NCI-H446 (cell line): Measurements from ENCODE around the gene FAAH.
"Not testable (repeated sequence)": the region's sequence is repeated elsewhere in the genome, so short reads cannot be mapped to it uniquely, and the experiment has no call there.

Experiments used
- DNase-seq, 2 experiments: peaks; one replicate each; lab custom pipeline; 2025; lab: John Stamatoyannopoulos, UW

The FAAH gene

DNA sequence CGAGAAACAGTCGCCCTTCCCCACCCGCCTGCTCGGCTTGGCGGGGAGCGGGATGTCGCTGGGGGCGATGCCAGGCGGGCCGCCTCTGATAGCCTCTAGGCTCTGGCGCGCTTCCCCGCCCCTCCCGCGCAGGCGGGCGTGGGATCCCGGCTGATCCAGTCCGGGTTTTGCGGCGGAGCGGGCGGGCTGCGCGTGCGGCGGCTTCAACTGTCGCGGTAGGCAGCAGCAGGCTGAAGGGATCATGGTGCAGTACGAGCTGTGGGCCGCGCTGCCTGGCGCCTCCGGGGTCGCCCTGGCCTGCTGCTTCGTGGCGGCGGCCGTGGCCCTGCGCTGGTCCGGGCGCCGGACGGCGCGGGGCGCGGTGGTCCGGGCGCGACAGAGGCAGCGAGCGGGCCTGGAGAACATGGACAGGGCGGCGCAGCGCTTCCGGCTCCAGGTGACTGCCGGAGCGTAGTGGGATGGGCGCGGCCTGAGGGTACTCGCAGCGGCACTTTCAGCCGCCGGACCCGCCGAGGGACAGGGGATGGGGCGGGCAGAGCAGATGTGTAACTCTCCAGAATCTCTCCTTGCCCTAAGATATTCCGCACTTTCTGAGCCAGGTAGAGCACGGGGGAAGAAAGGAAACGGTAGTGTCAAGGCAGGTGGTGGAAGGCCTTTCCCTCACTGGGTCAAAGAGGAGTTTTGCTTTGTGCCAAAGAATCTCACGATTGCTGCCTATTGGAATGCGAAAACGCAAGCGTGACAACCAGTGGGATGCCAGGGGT is at the start of gene FAAH:
Gene FAAH, plus strand, starts transcription at position 210 of the 764 bp plus-strand sequence. Its CDS starts 32 bp downstream, at position 242.
- no peak for DNase-seq

DNA sequence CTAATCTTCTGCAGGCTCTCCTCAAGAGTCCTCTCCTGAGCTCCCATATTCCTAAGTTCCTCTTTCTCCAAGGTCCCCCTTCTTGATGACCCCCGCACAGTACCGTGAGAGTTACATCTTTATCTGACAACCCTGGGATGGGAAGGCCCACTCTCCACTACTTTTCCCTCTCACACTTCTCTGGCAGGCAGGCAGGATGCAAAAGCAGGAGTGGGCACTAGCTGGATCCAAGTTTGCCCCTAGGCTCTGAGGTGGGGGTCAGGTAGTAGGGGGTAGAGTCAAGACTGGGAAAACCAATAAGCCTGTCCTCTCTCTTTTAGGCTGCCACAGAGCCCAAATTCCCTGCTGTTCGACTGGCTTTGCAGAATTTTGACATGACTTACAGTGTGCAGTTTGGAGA is 49.6 kb upstream of the FAAH start:
- DNase-seq = no peak

DNA sequence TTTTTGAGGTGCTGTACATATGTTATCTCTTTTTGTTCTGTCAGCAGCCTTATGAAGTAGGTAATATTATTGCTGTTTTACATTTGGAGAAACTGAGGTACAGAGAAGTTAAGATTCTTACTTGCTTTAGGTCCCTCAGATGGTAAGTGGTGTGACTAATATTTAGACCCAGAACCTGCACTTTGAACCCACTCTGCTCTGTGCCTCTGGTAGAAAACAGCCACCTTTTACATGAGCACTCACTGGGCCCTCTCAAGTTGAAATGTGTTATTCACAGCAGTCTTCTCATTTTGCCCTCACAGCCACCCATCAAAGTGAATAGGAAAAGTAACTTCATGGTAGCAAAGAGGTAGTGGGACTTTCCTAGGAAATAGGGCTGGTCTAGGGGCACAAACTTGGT is 48.8 kb upstream of the FAAH start:
- DNase-seq = no peak

DNA sequence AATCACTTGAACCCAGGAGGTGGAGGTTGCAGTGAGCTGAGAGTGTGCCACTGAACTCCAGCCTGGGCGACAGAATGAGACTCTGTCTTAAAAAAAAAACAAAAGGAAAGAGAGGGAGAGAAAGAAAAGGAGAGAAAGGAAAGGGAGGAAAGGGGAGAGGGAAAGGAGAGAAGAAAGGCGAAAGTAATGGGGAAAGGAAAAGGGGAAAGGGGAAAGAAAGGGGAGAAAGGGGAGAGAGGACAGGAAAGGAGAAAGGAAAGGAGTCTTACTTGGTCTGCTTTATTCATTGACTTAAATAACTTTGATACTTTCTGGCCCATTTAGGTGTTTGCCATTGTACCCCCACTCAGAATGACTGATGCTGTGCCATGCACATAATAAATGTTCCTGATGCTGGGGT is 41.8 kb upstream of the FAAH start:
- no peak for DNase-seq

DNA sequence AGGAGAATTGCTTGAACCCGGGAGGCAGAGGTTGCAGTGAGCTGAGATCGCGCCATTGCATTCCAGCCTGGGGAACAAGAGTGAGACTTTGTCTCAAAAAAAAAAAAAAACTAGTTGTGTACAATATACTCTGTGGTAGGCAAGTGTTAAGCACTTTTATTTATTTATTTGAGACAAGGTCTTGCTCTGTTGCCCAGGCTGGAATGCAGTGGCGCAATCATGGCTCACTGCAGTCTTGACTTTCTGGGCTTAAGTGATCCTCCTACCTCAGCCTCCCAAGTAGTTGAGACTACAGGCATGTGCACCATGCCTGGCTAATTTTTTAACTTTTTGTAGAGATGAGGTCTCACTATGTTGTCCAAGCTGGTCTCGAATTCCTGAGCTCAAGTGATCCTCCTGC is 38.2 kb upstream of the FAAH start:
- DNase-seq = not testable (repeated sequence)

DNA sequence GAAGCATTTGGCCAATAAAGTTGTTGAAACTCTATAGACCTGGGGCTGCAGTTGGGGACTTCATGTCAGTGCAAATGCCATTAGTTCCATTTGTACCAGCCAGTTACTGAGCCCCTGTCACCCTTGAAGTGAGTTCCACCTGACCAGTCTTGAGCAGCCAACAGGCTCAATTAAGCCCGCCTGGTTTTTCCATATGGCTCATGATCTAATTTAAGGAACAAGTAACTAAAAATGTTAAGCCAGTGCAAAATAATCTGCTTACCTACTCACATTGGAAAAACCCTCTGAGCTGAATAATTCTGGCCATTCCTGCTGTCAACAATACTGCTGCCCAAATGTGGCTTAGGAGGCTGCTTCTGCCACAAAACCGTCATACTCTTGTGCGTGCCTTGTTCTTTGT is 32.0 kb upstream of the FAAH start:
- DNase-seq = no peak

DNA sequence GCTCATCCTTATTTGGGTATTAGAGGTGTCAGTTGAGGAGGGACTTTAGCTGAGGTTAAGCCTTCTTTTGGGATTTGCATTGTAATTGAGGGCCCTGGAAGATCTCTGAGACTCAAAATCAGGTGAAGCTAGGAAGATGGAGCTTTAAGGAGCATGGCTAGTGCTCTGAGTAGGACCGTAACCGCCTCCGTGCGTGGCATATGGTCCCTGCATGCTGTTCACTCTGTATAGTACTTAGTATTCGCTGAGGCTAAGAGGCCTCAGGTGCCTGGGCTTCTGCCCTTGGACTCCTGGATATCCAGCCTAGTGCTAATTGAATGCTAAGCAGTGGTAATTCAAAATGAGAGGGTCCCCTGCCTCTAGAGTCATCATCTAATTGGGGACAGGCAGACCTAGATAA is 31.0 kb upstream of the FAAH start:
- DNase-seq = no peak

DNA sequence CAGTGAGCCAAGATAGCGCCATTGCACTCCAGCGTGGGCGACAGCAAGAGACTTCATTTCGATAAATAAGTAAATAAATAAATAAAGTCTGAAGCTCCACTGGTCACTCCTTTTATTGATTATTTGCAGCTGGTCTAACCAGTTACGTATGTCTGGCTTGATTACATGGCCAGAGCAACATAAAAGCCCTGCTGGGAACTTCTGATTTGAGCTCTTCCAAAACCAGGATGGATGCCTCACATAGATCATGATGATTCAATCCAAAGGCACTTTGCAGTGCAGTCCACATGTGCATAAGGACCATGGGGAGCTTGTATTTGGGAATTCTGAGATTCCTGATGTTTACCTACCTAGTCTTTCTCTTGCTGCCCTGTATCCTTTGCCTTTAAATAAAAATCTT is 29.5 kb upstream of the FAAH start:
- DNase-seq = no peak

DNA sequence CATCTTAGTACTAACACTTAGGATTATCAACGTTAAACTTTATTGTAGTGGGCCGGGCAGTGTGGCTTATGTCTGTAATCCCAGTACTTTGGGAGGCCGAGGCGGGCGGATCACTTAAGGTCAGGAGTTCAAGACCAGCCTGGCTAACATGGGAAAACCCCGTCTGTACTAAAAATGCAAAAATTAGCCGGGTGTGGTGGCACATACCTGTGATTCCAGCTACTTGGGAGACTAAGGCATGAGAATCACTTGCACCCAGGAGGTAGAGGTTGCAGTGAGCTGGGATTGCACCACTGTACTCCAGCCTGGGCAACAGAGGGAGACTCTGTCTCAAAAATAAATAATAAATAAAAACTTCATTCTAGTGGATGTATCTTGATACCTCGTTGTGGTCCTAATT is 28.3 kb upstream of the FAAH start:
- not testable (repeated sequence) for DNase-seq

DNA sequence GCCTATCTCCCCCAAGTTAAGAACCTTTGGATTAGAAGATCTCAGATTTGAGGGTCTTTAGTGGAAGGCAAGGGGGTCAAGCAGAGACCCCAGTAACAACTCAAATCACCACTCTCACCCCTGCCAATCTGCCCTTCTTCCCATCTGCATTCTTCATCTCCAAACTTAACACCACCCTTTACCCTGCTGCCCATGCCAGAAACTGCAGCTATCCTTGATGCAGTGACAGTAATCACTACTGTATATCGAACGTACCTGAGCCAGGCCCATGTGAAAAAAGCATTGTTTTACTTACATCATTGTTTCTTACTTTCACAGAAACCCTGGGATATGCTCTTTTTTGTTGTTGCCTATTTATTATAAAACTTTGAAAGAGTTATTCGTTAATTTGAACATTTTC is 27.0 kb upstream of the FAAH start:
- DNase-seq = no peak

DNA sequence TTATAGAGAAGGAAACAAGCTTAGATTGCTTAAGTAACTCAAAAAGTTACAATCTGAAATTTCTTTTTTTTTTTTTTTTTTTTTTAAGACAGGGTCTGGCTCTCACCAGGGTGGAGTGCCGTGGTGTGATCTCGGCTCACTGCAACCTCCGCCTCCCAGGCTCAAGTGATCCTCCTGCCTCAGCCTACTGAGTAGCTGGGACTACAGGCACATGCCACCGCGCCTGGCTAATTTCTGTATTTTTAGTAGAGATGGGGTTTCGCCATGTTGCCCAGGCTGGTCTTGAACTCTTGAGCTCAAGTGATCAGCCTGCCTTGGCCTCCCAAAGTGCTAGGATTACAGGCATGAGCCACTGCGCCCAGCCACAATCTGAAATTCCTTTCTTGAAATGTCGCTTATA is 26.4 kb upstream of the FAAH start:
- not testable (repeated sequence) for DNase-seq

DNA sequence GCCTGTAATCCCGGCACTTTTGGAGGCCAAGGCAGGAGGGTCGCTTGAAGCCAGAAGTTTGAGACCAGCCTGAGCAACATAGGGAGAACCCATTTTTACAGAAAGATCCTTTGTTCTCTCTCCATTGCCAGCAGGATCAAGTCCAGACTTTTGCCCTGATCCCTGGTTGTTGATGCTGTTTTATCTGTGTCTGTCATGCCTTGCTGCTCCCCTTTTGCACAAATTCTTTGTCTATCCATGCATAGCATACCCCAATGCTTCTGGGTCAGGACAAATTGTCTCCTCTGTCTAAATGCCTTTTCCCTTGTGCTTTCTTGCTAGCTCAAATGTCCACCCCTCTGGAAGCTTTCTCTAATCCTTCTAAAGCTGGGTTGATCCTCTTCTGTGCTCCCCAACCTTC is 25.3 kb upstream of the FAAH start:
- DNase-seq = no peak

DNA sequence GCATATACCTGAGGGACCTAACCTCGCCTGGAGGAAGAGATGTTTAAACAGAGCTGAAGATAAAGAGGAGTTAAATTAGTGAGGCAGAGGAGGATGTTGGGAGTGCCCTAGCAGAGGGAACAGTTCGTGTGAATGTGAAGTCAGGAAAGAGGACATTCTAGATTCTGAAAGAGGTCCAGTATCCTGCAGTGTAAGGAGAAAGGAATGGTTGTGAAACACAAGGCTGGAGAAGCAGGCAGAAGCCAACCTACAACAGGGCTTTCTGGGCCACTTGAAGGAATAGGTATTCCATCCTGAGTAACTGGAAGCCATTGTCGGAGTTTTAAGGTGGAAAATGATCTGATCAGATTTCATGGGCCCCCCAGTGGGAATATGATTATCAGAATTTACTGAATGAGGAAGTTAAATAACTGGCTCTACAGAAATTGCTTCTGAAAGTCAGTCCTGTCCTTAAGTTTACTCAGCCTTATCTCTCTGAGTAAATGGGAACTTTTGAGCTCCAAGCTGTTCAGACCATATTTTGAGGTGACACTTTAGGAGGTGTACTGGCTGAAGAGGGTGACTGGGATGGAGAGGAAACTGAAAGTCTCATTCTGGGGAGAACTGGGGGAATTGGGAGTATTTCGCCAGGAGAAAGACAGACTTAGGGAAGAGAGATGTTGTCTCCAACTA is 24.4 kb upstream of the FAAH start:
- no peak for DNase-seq

DNA sequence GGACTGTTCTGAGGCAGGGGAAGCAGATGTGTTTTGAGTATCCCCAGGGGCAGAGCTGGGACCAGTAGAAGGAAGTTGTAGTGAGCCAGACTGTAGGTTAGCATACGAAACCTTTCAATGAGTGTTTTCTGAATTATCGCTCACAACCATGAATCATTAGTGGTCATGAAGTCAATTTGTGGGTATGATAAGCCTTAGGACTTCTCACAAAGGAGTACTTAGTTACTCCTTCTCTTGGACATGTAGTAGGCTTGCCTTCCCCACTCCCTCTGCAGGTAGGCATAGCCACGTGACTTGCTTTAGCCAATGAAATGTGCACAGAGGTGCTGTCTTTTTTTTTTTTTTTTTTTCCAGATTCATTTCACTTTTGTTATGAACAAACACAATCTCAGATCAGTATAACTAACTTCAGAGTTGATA is 23.9 kb upstream of the FAAH start:
- no peak for DNase-seq

DNA sequence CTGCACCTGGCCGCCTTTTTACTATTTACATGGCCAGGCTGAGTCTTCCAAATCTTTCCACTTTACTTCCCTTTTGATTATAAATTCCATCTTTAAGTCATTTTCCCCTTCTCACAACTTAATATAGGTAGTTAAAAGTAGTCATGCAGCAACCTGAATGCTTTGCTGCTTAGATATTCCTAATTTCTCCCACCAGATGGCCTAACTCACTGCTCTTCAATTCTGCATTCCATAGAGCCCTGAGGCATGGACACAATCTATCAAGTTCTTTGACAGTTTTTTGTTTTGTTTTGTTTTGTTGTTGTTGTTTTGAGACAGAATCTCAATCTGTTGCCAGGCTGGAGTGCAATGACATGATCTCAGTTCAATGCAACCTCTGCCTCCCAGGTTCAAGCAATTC is 21.7 kb upstream of the FAAH start:
- DNase-seq = no peak

DNA sequence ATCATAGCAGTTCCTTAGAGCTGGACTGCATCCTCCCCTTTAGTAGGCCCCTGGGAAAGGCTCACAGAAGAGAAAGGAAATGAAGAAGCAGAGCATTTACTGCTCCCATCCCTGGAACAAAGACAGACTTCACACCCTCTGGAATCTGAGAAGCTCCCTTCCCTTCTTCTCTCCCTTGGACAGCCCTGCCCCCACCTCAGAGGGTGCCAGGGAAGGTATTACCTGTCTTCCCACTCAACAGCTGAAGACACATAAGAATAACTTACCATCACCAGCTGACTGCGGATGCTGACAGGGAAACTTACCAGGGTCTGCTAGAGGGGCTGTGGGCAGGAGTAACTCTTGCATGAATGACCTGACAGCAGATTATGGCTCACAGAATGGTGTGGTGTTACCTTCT is 14.1 kb upstream of the FAAH start:
- no peak for DNase-seq

DNA sequence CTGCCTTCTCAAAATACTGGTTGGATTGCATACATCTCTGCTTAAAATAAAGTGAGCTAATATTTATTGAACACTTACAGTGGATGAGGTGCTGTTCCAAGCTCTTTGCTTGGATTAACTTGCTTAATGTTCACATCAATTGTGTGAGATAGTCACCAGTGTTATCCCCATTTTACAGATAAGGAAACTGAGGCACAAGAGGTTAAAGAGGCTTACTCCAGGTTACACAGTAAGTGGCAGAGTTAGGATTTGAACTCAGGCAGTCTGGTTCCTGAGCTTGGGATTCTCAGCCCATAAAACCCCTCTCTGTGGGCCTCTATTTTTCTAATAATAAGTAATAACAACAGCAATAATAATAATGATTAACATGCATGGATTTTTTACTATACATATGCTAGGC is 13.6 kb upstream of the FAAH start:
- no peak for DNase-seq

DNA sequence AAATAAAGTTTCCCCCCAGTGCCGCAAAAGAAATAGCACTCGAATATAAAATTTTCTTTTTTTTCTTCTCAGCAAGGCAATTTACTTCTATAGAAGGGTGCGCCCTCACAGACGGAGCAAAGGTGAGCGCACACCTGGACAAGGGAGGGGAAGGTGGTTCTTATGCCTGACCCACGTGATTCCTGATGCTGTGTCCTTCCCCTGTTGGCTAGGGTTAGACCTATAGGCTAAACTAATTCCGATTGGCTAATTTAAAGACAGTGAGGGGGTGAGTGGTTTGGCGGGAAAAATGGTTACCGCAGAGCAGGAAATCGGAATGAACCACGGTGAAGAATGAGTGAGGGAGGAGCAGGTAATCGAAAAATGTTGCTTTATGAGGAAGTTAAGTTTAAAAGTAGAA is 607 bp upstream of the FAAH start:
- DNase-seq = no peak

DNA sequence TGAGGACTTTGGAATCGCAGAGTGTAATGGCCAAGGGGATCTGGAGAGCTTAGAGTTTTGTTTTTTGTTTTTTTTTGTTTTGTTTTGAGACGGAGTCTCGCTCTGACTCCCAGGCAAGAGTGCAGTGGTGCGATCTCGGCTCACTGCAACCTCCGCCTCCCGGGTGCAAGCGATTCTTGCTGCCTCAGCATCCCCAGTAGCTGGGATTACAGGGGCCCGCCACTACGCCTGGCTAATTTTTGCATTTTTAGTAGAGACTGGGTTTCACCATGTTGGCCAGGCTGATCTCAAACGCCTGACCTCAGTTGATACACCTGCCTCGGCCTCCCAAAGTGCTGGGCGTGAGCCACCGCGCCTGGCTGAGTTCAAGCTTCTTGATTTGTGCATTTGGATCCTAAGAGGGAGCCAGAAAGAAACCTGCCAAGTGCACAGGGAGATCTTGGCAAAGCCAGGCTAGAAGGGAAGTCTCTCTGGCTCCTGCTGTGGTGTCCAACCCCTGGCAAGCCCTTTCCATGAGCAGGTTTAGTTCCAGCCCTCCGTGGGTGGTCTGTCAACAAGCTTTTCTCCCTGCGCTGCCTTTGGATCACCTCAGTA is 852 bp downstream of the FAAH start:
- peak; percentile 80 to 91 for DNase-seq

DNA sequence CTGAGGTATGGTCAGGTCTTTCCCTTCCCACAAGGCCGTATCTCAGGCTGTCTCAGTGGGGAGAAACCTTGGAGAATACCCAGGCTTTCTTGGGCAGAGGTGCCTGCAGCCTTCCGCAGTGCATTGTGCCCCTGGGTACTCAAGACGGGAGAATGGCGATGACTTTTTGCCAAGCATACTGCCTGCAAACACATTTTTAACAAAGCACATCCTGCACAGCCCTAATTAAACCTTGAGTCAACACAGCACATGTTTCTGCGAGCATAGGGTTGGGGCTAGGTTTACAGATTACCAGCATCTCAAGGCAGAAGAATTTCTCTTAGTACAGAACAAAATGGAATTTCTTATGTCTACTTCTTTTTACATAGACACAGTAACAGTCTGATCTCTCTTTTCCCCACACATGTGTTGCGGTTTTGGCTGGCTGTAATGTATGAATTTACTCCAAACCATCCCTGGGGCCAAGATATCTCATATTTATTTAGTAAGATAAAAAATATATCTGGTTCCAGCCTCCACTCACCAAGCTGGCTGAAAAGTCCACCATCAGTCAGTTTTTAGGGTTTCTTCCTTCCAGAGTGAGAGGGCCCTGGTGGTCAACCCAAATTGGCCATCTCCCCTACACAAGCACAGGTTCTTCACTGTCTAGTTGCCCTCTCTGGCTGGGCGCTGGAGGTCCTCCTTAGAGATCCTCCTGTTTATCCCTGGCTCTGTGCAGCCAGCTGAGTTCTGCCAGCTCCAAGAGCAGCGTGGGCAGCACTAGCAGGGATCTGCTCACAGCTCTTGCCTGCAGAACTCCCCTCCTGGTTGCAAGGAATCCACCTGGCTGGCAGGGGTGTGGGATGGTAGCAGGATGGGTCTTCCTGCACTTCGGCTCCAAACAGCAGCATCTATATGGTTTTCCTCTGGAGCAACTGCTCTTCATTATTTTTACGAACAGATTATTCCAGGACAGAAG is 2.6 kb downstream of the FAAH start:
- no peak for DNase-seq

DNA sequence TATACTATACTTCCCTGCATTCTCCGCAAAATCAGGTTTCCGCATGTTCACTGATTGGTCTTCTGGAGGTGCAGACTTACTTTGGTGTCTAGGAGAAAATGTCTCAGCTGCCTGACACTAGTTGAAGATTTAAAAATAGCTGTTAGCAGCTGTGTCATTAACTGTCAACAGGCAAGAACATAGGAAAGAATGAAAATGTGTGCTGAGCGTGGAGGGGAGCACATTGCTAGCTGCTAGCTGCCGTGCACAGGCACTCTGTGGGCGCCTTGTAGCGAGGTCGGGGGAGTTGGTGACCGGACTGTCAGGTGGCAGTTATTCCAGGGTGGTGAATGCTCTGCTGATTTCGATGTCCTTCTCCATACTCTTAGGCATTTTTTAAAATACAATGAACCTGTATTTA is 5.2 kb downstream of the FAAH start:
- DNase-seq = no peak

DNA sequence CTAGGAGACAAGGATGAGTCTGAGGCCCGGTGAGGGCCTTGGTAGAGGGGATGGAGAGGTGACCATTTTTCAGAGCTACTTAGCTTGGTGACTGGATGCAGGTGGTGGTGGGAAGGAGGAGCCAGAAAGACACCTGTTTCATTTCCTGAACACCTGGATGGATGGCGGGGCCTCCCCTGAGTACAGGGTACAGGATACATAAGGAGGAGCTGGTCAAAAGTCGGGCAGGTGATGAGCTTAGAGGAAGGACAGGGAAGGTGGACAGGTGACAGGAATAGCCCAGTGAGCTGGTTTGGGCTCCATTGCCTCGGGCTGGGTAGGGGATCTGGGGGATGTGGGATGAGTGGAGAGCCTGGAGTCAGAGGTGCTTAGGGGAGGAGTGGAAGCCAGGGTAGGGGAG is 6.3 kb downstream of the FAAH start:
- no peak for DNase-seq
